ENCODE measurements around the gene CAMK2B.

DNA sequence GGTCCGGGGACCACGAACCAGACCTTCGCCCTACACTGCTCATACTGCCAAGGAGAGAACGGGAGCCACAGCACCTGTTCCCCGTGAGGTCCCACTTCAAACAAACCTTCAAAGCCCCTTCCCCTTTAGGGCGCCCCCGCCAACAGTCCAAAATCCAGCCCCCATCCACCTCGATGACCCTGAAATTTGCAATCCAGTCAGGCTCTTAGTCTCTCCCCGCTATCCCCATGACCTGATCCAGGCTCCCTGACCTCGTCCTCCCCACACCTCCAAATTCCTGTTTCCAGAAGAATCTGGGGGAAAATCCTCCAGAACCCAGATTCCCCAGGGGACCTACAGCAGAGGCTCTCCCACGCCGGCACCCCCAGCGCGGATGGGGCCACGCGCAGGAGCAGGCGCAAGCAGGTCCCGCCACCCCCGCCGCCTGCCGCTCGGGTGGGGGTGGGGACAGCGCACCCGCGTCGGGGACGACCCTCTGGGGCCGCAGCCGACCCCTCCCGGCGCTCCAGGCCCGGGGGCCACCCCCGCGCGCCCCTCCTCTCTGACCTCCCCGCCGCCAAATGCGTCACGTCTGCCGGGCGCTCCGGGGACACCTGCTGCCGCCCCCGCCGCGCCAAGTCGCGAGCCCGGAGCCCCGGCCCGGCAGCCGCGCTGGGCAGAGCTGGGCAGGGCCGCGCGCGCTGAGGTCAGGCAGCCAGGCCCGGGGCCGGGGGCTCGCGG, 753 bp downstream of the CAMK2B start:
- no peak for TF ChIP-seq POLR2A (IDR thresholded peaks at IDR 0.05)
- TF ChIP-seq, protein P1, sequence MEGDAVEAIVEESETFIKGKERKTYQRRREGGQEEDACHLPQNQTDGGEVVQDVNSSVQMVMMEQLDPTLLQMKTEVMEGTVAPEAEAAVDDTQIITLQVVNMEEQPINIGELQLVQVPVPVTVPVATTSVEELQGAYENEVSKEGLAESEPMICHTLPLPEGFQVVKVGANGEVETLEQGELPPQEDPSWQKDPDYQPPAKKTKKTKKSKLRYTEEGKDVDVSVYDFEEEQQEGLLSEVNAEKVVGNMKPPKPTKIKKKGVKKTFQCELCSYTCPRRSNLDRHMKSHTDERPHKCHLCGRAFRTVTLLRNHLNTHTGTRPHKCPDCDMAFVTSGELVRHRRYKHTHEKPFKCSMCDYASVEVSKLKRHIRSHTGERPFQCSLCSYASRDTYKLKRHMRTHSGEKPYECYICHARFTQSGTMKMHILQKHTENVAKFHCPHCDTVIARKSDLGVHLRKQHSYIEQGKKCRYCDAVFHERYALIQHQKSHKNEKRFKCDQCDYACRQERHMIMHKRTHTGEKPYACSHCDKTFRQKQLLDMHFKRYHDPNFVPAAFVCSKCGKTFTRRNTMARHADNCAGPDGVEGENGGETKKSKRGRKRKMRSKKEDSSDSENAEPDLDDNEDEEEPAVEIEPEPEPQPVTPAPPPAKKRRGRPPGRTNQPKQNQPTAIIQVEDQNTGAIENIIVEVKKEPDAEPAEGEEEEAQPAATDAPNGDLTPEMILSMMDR (IDR thresholded peaks at IDR 0.05) = no peak
- TF ChIP-seq EP300 (IDR thresholded peaks at IDR 0.05) = no peak

Measured in suprapubic skin (tissue), 3 donors.